ENCODE data around the gene PIEZO2. TPM values are rescaled to one million over a fixed set of nuclear protein-coding genes. Genes with fewer than 3 reads are reported as not detected.
A peak's percentile ranks its signal among the peaks of the same experiment; 100 is the strongest.
"Not testable (repeated sequence)": the region's sequence is repeated elsewhere in the genome, so short reads cannot be mapped to it uniquely, and the experiment has no call there.

Gene PIEZO2
- not detected in 2 replicates for total RNA-seq (2014; rRNA removed; shearing (Covaris generic))

GRCh38 chr18:11149441-11150270 lies at the start of gene PIEZO2:
Gene PIEZO2 (minus strand): TSS chr18:11149569. CDS start chr18:11148588, 981 bp downstream.
- no peak for DNase-seq (ENCODE audit: low spot score)

- DNase-seq (ENCODE audit: low spot score), result no peak
Observed at GRCh38 chr18:11183637-11184036, 34.3 kb upstream of the PIEZO2 start.

- DNase-seq (ENCODE audit: low spot score), result not testable (repeated sequence)
Observed at GRCh38 chr18:11181629-11182028, 32.3 kb upstream of the PIEZO2 start.

DNA sequence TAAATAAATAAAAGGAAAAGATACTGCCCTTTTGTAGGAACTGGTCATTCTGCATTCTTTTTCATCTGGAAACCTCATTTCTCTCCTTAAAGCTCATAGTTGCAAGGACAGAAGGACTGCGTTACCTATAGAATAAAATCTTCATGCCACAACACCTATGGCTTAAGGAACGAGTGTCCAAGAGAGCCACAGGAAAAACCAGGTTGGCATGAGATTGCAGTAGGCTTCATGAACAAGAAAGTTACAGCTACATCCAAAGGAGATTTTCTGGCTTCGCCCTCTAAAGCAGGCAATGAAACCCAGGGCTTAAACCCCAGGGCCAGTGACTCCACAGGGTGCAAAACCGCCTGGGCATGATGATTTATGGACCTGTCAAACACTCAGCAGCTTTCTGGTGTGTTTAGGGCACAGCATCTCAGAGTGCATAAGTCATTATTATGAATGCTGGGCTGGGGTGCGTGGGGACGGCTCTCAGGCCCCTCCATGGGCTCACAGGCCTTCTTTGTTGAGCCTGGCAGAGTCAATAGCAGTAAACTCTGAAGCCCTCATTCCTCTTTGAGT lies 30.7 kb upstream of the PIEZO2 start:
- no peak for DNase-seq (ENCODE audit: low spot score)

DNA sequence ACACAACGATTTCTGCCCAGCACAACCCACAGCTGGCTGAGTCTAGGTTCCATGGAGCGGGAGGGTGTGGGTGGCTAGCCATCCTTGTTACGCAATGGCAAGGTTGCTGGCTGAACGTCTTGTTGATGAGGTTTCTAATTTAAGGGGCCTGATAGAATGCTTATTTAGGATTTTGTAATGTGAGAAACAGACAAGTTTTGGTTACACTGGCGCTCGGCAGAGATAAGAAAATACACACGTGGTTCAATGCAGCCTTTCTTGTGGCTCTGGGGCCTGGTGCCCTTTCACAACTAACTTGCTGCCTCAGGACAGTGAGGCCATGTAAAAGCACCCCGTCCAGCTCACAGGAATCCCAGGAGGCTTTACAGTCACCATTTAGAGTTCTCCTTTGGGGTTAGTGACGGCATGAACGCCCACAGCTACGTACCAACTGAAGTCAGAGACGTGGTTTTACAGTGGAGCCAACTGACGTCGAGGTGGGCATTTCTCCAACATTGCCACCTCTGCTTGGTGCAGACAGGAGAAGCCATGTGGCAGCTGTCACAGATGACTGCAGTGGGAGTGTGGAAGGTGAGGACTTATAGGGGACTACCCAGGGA lies 29.7 kb upstream of the PIEZO2 start:
- DNase-seq (ENCODE audit: low spot score), result no peak

DNA sequence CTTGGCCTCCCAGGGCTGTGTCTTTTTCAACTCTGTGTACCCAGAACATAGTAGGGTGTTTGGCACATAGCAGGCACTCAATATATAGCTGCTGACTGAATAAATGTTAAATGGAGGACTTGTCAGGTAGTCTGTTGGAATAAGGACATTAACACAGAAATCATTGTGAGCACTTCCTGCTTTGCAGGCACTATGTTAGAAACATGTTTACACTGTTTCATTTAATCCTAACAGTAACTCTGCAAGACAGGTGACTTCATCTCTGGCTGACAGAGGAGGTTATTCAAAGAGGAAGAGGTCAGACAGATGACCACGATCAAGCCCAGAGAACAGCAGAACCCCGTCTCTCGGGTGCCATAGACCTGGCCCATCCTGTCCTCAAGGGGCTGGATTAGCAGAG lies 28.0 kb upstream of the PIEZO2 start:
- no peak for DNase-seq (ENCODE audit: low spot score)

DNA sequence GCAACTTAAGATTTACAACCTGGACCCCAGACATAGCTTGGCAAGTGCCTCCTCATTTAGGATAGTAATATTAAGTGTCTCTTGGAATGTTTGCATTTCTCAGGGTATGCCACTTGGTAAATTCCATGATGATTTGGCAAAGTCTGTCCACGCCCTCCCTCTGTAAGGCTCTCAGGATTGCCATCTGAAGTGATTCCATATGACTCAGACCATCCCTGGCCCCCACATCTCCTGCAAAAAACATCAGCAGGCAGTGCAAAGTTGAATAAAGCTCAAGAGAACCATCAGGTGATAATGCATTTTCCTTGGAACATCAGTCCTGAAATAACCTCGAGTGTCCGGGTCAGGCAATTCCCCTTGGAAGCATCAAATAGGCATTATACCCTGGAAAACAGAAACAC lies 27.1 kb upstream of the PIEZO2 start:
- DNase-seq (ENCODE audit: low spot score), result no peak

DNA sequence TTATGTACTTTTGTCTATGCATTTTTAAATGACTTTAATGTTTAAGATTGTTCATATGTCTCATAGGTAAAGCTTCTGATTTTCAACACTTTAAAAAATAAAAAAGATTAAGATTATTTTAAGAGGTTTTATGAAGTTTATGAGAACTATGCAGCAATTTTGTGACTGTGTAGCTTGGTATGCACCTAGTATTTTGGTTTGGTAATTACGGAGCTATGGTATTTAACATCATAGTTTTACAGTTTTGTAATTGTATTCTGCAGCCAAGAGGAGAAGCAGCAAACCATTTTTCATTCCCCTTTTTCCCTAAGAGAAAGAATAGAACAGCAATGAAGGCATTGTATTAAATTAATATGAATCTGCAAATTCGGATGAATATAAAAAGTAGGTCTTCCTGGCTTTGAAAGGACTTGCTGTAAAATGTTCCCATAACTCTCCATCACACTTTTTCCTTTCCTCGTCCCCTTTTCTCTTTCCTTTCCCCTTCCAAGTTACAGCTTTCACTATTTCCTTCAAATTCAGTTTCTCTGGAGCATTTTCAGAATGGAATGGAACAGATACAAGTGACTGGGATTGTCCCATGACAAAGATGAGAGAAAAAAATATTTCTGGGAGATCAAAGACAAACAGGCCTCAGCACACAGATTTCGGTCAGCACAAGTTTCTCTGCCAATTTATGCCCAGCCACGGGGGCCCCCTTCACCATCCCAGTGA lies 26.1 kb upstream of the PIEZO2 start:
- DNase-seq (ENCODE audit: low spot score), result no peak

- DNase-seq (ENCODE audit: low spot score), result not testable (repeated sequence)
Observed at GRCh38 chr18:11174179-11174578, 24.8 kb upstream of the PIEZO2 start.

DNA sequence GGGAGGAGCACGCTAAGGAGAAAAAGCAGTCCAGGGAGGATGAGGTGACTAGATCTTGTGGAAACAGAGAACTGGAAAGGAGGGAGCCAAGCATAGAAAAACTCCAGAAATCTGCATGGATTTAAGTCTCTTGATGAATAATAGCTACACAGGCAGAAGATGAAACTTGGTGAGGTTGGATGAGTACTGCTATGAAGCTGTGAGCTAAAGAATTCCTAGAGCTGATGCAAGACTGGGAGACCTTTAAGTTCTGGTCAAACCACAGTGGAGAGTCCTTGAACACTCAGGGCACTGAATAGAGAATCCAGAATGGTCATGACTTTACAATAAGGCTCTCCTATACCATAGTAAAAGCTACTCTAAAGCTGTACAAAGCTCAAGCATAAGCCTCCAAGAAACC lies 18.4 kb upstream of the PIEZO2 start:
- no peak for DNase-seq (ENCODE audit: low spot score)

- no peak for DNase-seq (ENCODE audit: low spot score)
Observed at GRCh38 chr18:11165952-11166351, 16.6 kb upstream of the PIEZO2 start.

DNA sequence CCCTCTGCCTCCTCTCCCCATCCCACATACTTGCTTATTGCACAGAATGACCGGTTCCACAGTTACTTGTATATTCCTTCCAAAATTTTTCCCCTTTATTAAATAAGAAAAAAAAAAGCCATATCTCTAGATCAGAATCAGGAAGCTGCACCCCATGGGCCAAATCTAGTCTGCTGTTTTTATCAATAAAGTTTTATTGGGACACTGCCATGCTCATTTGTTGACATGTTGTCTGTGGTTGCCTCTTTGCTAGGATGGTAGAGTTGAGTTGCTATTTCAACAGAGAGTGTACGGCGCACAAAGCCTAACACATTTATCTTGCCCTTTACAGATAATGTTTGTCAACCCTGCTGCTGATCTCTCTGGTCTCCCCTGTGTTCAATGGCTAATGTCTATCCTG lies 15.8 kb upstream of the PIEZO2 start:
- DNase-seq (ENCODE audit: low spot score), result no peak

DNA sequence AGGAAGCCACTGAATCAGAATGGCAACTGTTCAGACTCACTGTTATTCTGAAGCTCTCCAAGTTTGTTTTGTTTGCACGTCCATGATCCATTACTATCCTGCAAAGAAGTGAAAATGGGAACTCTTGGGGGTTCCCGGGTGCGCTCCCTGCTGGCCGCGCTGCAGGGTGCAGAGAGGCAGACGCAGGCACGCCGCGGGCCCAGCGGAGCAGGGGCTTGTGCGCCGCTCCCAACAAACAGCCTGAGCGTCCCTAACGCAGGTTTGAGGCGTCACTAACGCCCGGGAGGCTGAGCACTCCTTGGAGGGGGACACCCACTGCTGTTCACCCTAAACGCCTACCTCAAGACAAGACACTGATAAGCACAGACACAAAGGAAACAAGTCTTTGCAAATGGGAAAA lies 14.3 kb upstream of the PIEZO2 start:
- no peak for DNase-seq (ENCODE audit: low spot score)

DNA sequence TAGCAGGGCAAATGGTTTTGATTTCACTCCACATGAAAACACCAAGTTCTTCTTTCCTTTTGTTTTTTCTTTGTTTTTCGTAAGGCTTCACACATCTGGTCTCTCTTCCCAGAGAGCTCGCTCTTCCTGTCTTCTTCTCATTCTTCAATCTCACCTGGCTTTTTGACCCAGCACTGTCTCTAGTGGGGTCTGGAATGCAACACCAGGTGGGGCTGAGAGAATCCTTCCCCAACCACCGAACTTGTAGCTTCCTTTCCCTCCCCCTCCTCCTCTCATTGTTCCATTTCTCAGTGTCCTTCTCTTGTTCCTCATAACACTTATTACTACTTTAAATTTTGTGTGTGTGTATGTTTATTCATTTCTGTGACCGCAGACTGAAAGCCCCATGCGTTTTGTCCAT lies 13.5 kb upstream of the PIEZO2 start:
- DNase-seq (ENCODE audit: low spot score), result no peak

- DNase-seq (ENCODE audit: low spot score), result no peak
Observed at GRCh38 chr18:11162462-11162861, 13.1 kb upstream of the PIEZO2 start.

DNA sequence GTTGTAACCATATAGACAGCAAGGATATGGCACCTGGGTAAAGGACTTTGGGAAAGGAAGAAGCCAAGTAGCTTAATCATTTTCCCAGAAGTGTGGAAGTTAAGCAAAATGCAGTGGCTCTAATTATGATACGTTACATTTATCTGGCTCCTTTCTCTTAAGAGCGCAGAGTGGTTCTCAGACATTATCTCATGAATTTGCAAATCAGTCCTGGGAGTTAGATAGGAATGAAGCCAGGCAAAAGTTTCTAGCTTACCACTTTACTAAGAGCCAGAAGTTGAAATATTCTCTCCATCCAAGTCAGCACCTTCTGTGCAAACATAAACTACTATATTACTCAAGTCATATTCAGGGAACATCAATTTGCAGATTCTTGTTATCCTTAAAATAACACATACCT lies 10.9 kb upstream of the PIEZO2 start:
- no peak for DNase-seq (ENCODE audit: low spot score)

GRCh38 chr18:11159844-11160243 lies 10.5 kb upstream of the PIEZO2 start:
- DNase-seq (ENCODE audit: low spot score), result no peak

DNA sequence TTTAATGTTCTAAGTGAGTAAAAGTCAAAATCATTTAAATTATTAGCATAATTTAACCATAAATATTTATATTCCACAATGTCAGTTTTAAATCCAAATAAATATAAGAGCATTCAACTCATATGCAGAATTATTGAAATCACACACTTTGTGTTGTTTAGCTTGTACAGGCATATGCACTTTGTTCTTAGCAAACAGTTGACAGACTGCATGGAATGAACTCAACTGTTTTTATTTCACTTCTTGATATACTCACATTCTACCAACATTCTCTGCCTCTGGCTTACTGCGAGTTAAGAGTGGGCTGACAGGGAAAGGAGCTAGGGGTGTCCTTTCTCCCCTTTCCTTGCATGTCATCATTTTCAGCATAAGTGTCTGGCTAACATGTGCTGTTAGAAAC lies 7.6 kb upstream of the PIEZO2 start:
- DNase-seq (ENCODE audit: low spot score), result no peak

DNA sequence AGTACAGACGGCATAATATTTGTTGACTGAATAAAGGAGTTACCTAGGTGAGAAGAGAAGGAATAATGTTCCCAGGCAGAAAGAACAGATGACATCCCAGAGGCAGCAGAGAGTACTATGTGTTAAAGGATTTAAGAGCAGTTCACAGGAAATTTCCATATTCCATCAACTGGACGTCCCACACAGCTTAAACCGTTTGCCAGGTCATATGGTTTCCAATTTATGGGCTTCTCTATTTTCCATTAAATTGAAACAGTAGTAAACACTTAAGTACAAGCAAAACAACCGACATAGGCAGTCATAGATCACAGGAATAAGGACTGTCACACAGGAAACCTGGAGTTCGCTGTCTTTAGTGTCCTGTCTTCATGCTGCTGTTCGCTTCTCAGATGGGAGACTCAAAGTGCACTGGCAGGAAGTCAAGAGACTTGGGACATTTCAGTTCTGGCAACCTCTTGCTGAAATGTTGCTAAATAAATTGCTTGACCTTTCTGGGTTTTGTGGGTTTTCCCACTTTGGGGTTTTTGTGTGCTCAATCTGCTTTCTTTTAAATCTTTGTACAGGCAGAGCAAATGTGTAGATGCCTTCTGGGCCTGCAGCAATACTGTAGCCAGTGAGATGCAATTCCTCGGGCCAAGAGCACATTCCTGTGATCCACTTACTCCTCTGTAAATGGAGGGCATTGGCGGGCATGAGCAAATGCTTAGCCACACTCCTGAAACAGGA lies 5.8 kb upstream of the PIEZO2 start:
- no peak for DNase-seq (ENCODE audit: low spot score)

DNA sequence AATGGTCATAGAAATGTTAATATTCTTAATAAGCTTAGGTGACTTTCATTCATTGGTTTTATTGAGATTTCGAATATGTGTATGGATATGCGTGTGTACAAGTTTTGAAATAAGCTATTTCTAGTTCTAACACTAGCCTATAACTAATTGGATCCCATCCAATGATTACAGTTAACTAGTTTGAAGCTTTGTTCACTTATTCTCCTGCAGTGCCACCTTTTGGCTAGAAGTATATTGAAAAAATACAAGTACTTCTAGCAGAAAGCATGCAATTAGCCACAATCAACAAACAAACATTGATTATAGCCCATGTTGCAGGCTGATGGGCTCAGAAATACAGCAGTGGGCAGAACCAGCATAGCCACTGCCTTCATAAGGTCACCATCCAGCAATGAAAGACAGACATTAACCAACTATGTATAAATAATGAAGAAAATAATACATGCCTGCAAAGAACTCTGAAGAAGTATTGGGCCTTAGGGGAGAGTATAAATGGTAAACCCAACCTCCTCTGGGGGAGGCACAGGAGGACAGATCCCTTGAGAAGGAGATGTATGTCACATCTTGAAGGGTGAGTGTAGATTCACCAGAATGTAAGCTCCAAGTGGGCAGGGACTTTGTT lies 5.1 kb upstream of the PIEZO2 start:
- peak; percentile 76 for DNase-seq (ENCODE audit: low spot score)

GRCh38 chr18:11153097-11153496 lies 3.7 kb upstream of the PIEZO2 start:
- DNase-seq (ENCODE audit: low spot score), result no peak

Data from HT-29 (cell line).